OCI-LY3 (cell line): Measurements from ENCODE around the gene HSF4.

Source experiments
- H2AFZ ChIP-seq: fragments of 200-600, 300-600 bp; shearing (Covaris generic); 2 replicates; pipeline ENCODE4 v1.6.0; 2014; ENCODE audit warnings: antibody characterized with exemption, low read depth, low read length
- H3K27ac ChIP-seq: fragments of 200-600, 300-600 bp; sonication (generic); 2 replicates; pipeline ENCODE4 v1.5.1; 2014; ENCODE audit warnings: mild to moderate bottlenecking, low read length, moderate library complexity, mixed read lengths
- H3K27me3 ChIP-seq: fragments of 200-600, 300-600 bp; sonication (generic); 2 replicates; pipeline ENCODE4 v1.6.1; 2014; ENCODE audit warnings: low read depth, low read length, mixed read lengths
- H3K36me3 ChIP-seq: fragments of 200-600, 300-600 bp; sonication (generic); replicated peaks from 2 replicates; pipeline ENCODE3; 2014; ENCODE audit warnings: low read depth, low read length, mixed read lengths
- H3K4me1 ChIP-seq: fragments of 300-600, 200-600 bp; sonication (generic); 2 replicates; pipeline ENCODE4 v1.6.1; 2014; ENCODE audit warnings: low read length, mixed read lengths
- H3K4me2 ChIP-seq: fragments of 200-600, 300-600 bp; sonication (generic); 2 replicates; pipeline ENCODE4 v1.6.1; 2014; ENCODE audit warnings: low read length, mixed read lengths
- H3K4me3 ChIP-seq: fragments of 300-600, 200-600 bp; sonication (generic); 2 replicates; pipeline ENCODE4 v1.5.1; 2014; ENCODE audit warnings: antibody characterized with exemption, mild to moderate bottlenecking, low read length, moderate library complexity
- H3K79me2 ChIP-seq: fragments of 300-600, 200-600 bp; shearing (Covaris generic); 2 replicates; pipeline ENCODE4 v1.6.1; 2014; ENCODE audit warnings: mild to moderate bottlenecking, low read length, mixed read lengths
- H3K9ac ChIP-seq: fragments of 300-600, 200-600 bp; shearing (Covaris generic); 2 replicates; pipeline ENCODE4 v1.6.0; 2014; ENCODE audit warnings: mild to moderate bottlenecking, low read length, moderate library complexity
- H3K9me3 ChIP-seq: fragments of 200-600, 300-600 bp; shearing (Covaris generic); 2 replicates; pipeline ENCODE4 v1.6.1; 2014; ENCODE audit warnings: low read length, mixed read lengths; ENCODE audit not compliant: insufficient read depth
- H4K20me1 ChIP-seq: fragments of 200-600, 300-600 bp; sonication (generic); 2 replicates; pipeline ENCODE4 v1.6.1; 2016; ENCODE audit warnings: low read length, mixed read lengths; ENCODE audit not compliant: insufficient read depth
- CTCF ChIP-seq: fragments of 200-600, 300-600 bp; sonication (generic); IDR thresholded peaks from 2 replicates; pipeline ENCODE4 v1.5.1; 2014; ENCODE audit warnings: antibody characterized with exemption, low read length, low read depth
- EZH2phosphoT487 ChIP-seq: fragments of 200-600 bp; shearing (Covaris generic); IDR thresholded peaks from 2 replicates; pipeline ENCODE4 v1.6.1; 2018; ENCODE audit warnings: antibody characterized with exemption, mixed run types, low read depth

The HSF4 gene

GRCh38 chr16:67198238-67198734 lies 33.7 kb downstream of the HSF4 start:
- Histone ChIP-seq H4K20me1 (no peaks in the 10 kb centered on the region), H3K27me3 (no peaks in the 10 kb centered on the region), H3K79me2 (peaks cover 16% of the 10 kb centered on the region), H3K4me1 (peaks cover 3% of the 10 kb centered on the region), H3K4me3 (no peak overlapping the region), H3K36me3 (peaks cover 60% of the 10 kb centered on the region), H3K9me3 (no peaks in the 10 kb centered on the region), H3K4me2 (no peak overlapping the region), H3K27ac (no peak overlapping the region), H2AFZ (no peak overlapping the region), H3K9ac (no peak overlapping the region)
- TF ChIP-seq EZH2phosphoT487 (no peak), CTCF (peak; percentile 72)

DNA sequence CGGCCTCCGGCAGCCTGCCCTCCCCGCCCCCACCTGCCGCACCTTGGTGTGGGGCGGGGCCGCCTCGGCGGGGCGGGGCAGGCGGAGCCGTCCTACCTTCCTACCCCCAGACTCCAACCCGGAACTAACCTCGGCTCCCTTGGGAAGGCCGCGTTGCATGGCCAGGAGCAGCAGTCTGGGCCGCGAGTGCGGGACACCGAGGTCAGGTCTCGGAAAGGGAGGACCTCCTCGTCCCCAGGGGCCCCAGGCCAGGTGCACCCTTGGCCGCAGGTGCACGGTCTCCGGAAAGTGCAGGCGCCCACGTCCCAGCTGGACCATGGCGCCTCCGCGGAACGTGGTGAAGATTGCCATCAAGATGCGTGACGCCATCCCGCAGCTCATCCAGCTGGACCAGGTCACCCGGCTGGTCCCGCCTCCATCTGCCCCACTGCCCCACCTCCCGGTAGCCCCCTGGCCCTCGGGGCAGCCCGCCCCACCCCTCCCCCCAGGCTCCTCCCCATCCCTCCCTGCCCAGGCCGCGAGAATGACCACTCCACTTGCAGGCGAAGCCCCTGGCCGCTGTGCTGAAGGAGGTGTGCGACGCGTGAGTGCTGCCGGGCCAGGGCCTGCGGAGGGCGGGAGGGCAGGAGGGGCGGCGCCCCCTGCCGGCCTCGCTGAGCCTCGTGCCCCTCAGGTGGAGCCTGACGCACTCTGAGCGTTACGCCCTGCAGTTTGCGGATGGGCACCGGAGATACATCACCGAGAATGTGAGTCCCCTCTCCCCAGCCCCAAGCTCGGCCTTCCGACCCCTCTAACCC lies 34.7 kb downstream of the HSF4 start, which contains the start of gene ELMO3:
Gene ELMO3 (plus strand): TSS at position 121 of the 797 bp plus-strand sequence. CDS start 196 bp downstream, at position 317.
- Histone ChIP-seq H3K27ac (no peak within 1 kb of the TSS), H3K4me2 (no peak within 1 kb of the TSS), H4K20me1 (no peaks in the 10 kb centered on the region), H3K9ac (no peak within 1 kb of the TSS), H3K9me3 (no peaks in the 10 kb centered on the region), H3K79me2 (peaks cover 6% of the 10 kb centered on the region), H3K4me3 (no peak within 1 kb of the TSS), H2AFZ (no peak within 1 kb of the TSS), H3K4me1 (no peaks in the 10 kb centered on the region), H3K27me3 (no peaks in the 10 kb centered on the region), H3K36me3 (peaks cover 58% of the 10 kb centered on the region)
- TF ChIP-seq CTCF: no peak
- no peak for TF ChIP-seq EZH2phosphoT487

- Histone ChIP-seq H4K20me1 (no peaks in the 10 kb centered on the region), H3K36me3 (peaks cover 55% of the 10 kb centered on the region)
These were observed 35.3 kb downstream of the HSF4 start for GRCh38 chr16:67199808-67200198.

More at GRCh38 chr16:67199808-67200198, 35.3 kb downstream of the HSF4 start:
- H3K4me2 ChIP-seq: no peak overlapping the region
- H3K9me3 ChIP-seq: no peaks in the 10 kb centered on the region
- no peak overlapping the region for H3K4me3 ChIP-seq
- H2AFZ ChIP-seq: no peak overlapping the region
- no peaks in the 10 kb centered on the region for H3K27me3 ChIP-seq
- no peak overlapping the region for H3K27ac ChIP-seq
- no peak for TF ChIP-seq CTCF
- TF ChIP-seq EZH2phosphoT487: no peak
- H3K4me1 ChIP-seq: no peaks in the 10 kb centered on the region
- H3K79me2 ChIP-seq: 0 out of 2 replicates have a peak, but pooled peaks cover under 1% of the 10 kb centered on the region
- no peak overlapping the region for H3K9ac ChIP-seq
